Stimulated activated CD4-positive, alpha-beta T cell treated with anti-CD3 and anti-CD28 coated beads, Interleukin-15, amount 100 ng/mL, for 1 hour (primary cell): ENCODE measurements around the gene KCNF1.

Experiments used
- DNase-seq, 2 donors: peaks; one replicate each; pipeline ENCODE4 v3.0.0-alpha.2; 2020; ENCODE audit warnings: low read depth in 1 of 2, low spot score in 1 of 2

The KCNF1 gene

GRCh38 chr2:10918661-10919409 lies 7.1 kb downstream of the KCNF1 start:
- DNase-seq = no peak

GRCh38 chr2:10919410-10919770 lies 7.7 kb downstream of the KCNF1 start:
- DNase-seq = no peak

- DNase-seq = no peak
These were observed 8.3 kb downstream of the KCNF1 start for GRCh38 chr2:10919771-10920621.

GRCh38 chr2:10920764-10921388 lies 9.1 kb downstream of the KCNF1 start:
- DNase-seq = no peak

GRCh38 chr2:10921525-10921924 lies 9.8 kb downstream of the KCNF1 start:
- no peak for DNase-seq

- no peak for DNase-seq
These were observed 10.7 kb downstream of the KCNF1 start for GRCh38 chr2:10922307-10923007.

- no peak for DNase-seq
These were observed 11.3 kb downstream of the KCNF1 start for GRCh38 chr2:10923008-10923375.

- no peak for DNase-seq
These were observed 12.2 kb downstream of the KCNF1 start for GRCh38 chr2:10923965-10924364.

GRCh38 chr2:10924441-10924840 lies 12.7 kb downstream of the KCNF1 start:
- no peak for DNase-seq

GRCh38 chr2:10924859-10925258 lies 13.1 kb downstream of the KCNF1 start:
- DNase-seq = no peak

- no peak for DNase-seq
These were observed 14.6 kb downstream of the KCNF1 start for GRCh38 chr2:10926191-10926820.

- no peak for DNase-seq
These were observed 19.2 kb downstream of the KCNF1 start for GRCh38 chr2:10930721-10931516.

GRCh38 chr2:10931710-10932255 lies 20.0 kb downstream of the KCNF1 start:
- no peak for DNase-seq

- no peak for DNase-seq
These were observed 20.8 kb downstream of the KCNF1 start for GRCh38 chr2:10932345-10933151.

GRCh38 chr2:10933700-10934225 lies 22.0 kb downstream of the KCNF1 start:
- no peak for DNase-seq

GRCh38 chr2:10934308-10934978 lies 22.7 kb downstream of the KCNF1 start:
- no peak for DNase-seq

- DNase-seq = no peak
These were observed 23.2 kb downstream of the KCNF1 start for GRCh38 chr2:10934979-10935350.

- no peak for DNase-seq
These were observed 23.7 kb downstream of the KCNF1 start for GRCh38 chr2:10935366-10935918.
